GM18508 (cell line): ENCODE data around the gene SPAG6.
A peak's percentile ranks its signal among the peaks of the same experiment; 100 is the strongest.
"Not testable (repeated sequence)": the region's sequence is repeated elsewhere in the genome, so short reads cannot be mapped to it uniquely, and the experiment has no call there.

Source experiments
- ATAC-seq: cut with Tn5 transposase; IDR thresholded peaks from one replicate; pipeline ENCODE4 v1.9.1; 2021; ENCODE audit warnings: moderate number of reproducible peaks; ENCODE audit not compliant: insufficient read depth, unreplicated experiment

The SPAG6 gene

DNA sequence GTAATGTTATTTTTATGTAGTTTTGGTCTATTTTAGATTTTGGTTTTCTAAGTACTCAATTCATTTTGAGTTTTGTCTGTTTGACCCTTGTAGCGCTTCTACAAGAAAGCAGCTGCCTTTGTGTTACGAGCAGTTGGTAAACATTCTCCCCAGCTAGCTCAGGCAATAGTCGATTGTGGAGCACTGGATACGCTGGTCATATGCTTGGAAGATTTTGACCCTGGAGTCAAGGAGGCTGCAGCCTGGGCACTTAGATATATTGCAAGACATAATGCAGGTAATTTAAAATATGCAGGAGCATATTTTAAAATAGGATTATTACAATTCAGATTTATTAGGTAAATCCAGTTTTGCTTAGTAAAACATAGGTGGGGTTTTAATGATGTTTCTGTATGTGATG lies 23.1 kb downstream of the SPAG6 start:
- ATAC-seq, result no peak

- no peak for ATAC-seq
These were observed 23.7 kb downstream of the SPAG6 start for GRCh38 chr10:22368981-22369380.

DNA sequence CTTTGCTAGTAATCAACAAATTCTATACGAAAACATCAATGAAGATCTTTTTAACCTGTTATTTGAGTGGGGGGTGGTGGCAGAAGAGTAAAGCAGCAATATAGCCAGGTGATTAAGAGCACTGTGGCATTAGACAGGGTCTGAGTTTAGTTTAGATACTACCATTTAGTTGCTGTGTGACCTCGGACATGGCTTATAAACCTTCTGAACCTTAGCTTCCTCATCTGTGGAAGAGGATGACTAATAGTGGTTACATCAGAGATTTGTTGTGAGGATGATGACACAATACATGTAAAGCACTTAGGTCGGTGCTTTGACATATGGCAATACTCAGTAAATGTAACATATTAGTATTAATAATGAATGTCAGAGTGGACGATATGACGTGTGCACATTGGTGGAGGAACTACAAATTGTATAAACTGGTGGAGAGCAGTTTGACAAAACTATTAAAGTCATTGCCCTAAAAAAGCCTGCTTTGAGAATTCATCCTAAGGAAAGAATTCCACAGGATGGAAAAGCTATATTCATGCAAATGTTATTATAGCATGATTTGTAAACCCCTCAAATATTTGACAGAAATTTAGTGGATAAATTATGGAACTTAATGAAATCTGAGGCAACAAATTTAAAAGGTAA lies 24.3 kb downstream of the SPAG6 start:
- peak; percentile 48 for ATAC-seq

GRCh38 chr10:22370320-22370719 lies 25.0 kb downstream of the SPAG6 start:
- no peak for ATAC-seq

DNA sequence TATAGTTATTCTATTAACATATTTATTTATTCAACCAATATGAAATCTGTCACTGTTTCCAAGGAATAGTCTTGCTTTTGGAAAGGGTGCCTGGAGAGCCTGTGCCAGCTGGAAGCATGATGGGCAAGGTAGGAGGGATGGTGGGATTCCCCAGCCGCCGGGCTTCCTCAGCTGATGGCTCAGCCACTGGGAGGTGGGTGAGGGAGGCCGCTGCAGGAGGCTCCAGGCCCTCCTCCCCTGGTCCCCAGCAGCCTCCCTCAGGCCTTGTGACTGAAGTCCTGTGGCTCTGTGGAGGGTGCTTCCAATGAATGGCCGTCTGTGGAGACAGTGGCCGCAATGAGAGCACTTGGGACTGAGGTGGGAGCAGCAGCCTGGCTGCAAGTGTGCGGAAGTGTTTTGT lies 27.0 kb downstream of the SPAG6 start:
- ATAC-seq, result no peak

GRCh38 chr10:22372917-22373316 lies 27.6 kb downstream of the SPAG6 start:
- no peak for ATAC-seq

DNA sequence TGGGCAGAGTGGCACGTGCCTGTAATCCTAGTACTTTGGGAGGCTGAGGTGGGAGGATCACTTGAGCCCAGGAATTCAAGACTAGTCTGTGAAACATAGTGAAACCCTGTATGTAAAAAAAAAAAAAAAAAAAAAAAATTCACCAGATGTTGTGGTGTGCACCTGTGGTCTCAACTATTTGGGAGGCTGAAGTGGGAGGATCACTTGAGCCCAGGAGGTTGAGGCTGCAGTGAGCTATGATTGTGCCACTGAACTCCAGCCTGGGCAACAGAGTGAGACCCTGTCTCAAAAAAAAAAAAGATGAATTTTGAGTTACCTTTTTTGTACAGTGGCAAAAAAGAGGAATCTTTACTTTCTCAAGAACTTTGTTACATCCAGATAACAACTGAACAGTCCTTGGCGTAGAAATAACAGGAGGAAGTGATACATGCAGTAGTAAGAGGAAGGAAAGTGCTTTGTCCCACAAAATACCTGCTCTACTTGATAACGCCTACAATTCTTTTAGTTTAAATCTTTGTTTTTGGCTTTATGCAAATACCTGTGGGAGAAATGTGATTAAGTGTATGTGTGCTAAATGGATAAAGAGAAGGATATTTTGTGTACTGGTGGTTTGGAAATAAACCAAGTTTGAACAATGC lies 29.3 kb downstream of the SPAG6 start:
- ATAC-seq, result no peak

DNA sequence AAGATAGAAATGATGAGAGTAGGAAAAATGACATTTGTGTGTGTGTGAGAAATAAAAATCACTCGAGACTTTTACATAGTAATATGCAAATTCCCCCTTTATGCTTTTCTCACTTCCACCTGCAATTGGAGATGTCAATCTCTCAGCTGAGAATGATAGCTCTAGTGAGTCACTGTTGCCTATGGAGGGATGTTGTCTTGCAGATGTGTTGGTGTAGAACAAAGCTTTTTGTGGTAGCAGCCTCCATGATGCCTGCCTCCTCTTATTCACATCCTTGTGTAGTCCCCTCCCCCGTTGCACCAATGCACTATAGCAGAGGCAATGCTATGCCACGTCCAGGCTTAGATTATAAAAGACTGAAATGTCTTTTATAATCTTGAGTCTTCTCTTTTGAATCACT lies 33.8 kb downstream of the SPAG6 start:
- no peak for ATAC-seq

DNA sequence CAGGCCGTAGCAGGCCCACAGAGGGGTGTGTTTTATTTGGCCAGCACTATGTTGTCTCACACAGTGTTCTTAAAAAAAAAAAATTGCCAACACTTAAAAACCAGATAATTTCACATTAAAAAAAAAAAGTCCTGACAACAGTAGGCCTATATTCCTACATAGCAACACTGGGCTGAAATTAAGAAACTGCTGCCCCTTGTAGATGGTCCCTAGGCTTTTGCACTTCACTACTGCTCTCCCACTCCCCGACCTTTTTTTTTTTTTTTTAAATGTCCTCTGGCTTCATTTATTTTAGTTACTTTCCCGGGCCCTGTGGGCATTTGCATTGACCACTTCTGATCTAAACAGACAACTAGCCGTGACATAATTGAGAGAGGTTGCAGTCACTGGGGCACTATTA lies 36.0 kb downstream of the SPAG6 start:
- ATAC-seq, result no peak

- no peak for ATAC-seq
These were observed 41.2 kb downstream of the SPAG6 start for GRCh38 chr10:22386503-22386902.

- ATAC-seq, result no peak
These were observed 44.7 kb downstream of the SPAG6 start for GRCh38 chr10:22389856-22390589.

- no peak for ATAC-seq
These were observed 46.3 kb downstream of the SPAG6 start for GRCh38 chr10:22391600-22391999.

DNA sequence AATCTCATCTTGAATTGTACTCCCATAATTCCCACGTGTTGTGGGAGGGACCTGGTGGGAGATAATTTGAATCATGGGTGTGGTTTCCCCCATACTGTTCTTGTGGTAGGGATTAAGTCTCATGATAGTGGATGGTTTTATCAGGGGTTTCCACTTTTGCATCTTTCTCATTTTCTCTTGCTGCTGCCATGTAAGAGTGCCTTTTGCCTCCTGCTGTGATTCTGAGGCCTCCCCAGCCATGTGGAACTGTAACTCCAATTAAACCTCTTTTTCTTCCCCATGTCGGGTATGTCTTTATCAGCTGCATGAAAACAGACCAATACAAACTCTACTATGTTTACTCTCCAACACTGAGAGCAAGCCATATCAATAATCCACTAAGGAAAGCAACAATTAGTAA lies 50.9 kb downstream of the SPAG6 start:
- not testable (repeated sequence) for ATAC-seq

- ATAC-seq, result not testable (repeated sequence)
These were observed 61.6 kb downstream of the SPAG6 start for GRCh38 chr10:22406916-22407315.

- no peak for ATAC-seq
These were observed 65.1 kb downstream of the SPAG6 start for GRCh38 chr10:22410394-22410793.

GRCh38 chr10:22410846-22411245 lies 65.5 kb downstream of the SPAG6 start:
- no peak for ATAC-seq

- ATAC-seq, result no peak
These were observed 68.8 kb downstream of the SPAG6 start for GRCh38 chr10:22414146-22414545.

DNA sequence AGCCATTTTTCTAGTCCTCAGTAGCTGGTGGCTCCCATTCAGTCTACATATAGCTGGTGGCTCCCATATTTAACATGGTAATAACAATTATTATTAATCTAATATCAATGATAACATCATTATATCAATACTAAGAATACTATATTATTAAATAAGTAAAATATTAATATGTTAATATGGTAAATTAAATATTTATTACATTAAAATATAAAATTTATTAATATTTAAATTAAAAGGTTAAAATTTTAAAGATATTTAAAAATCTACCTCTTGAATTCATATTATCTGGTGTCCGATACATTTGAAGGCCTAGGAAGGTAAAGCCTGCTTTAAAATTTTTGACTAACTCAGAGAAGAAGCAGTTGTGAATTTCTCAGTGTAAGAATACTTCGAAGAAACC lies 69.8 kb downstream of the SPAG6 start:
- no peak for ATAC-seq

DNA sequence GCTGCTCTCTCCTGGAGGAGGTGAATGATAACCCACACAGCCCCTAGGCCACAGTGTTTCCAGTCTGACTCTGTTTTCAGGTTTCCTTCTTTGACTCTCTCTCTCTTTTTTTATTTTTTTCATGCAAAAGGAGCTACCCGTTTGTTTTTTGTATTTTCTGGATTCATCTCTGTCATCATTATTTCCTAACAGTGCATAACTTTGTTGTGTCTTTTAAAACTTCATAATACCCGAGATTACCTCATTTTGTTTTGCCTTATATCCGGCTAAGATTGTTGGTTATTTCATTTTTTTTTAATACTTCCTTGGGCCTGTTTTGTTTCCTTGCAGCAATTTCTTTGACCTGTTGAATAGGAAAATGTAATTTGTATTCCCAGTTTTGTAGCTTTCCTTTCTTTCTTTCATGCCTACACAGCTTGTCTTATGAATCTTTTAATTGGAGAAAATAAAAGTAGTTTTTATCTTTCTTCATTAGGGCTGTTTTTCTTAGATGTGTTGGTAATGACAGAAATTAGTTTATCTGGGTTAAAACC lies 72.5 kb downstream of the SPAG6 start:
- no peak for ATAC-seq

GRCh38 chr10:22420787-22421517 lies 75.7 kb downstream of the SPAG6 start:
- no peak for ATAC-seq

DNA sequence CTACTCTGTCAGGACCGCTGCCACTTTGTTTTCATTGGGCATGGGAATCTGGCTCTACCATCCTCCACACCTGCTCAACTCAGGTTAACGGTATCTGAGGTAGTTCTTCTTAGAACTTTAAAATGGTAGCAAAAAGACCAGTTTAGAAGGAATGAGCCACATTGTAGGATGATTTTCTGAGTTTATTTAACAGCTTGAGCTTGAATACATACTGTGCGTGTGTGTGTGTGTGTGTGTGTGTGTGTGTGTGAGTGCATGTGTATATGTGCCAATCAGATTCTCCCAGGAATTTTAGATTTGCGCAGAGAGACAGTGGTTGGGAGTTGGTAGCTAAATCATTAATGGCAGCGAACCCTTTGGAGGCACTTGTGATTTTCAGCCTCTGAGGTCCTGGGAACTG lies 81.4 kb downstream of the SPAG6 start:
- ATAC-seq, result no peak
